HG03571 (cell line): ENCODE data around the gene DUSP9.
"Not testable (repeated sequence)": the region's sequence is repeated elsewhere in the genome, so short reads cannot be mapped to it uniquely, and the experiment has no call there.

ENCODE experiments used
- ATAC-seq: cut with Tn5 transposase; IDR thresholded peaks from one replicate; pipeline ENCODE4 v1.9.1; 2021; ENCODE audit not compliant: unreplicated experiment

Gene DUSP9

DNA sequence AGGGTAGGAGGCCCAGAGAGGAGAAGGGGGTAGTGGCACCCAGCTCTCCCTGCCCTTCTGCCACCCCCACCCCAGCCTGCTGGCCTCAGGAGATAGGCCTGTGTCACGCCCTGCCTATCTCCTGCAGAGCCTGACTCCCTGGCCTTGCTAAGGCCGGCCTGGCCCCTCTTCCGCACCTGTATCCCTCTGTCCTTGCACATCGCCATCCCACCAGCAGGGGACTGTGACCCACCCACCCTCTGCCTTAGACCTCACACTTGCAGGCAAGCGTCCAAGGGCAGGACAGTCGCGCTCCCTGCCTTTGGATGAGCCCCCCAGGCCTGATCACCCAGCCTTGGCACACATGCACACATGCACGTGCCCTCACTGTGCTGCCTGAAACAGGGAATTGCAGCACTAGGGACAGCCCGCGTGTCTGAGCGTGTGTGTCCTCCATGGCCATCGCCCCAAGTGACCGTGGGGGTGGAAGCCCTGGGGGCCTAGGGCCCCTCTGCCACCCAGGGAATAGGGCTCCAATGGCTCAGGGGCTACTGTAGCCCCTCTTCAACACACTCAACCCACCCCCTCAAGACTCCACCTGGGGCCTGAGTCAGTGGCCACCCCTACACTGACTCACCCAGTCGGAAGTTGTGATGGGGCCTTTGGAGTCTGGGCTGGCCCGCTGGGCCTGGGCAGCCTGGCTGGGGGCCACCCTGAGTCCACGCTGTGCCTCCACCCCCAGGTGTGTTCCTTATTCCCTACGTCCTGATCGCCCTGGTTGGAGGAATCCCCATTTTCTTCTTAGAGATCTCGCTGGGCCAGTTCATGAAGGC lies 42.9 kb downstream of the DUSP9 start:
- ATAC-seq = no peak

DNA sequence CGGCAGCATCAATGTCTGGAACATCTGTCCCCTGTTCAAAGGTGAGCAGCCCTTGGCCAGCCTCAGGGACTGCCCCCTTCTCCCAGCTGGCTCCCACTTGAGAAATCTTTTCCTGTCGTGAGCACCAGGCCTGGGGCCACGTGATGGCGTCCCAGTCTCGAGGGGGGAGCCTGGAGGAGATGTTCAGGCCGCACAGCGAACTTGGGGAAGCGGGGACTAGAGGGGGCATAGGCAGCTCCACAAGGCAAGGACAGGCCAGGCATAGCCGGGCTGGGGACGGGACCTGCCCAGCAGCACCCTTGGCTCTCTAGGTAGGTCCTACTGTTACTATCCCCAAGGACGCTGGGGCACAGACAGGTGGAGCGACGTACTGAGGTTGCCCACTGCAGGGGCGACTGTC lies 43.5 kb downstream of the DUSP9 start:
- no peak for ATAC-seq

DNA sequence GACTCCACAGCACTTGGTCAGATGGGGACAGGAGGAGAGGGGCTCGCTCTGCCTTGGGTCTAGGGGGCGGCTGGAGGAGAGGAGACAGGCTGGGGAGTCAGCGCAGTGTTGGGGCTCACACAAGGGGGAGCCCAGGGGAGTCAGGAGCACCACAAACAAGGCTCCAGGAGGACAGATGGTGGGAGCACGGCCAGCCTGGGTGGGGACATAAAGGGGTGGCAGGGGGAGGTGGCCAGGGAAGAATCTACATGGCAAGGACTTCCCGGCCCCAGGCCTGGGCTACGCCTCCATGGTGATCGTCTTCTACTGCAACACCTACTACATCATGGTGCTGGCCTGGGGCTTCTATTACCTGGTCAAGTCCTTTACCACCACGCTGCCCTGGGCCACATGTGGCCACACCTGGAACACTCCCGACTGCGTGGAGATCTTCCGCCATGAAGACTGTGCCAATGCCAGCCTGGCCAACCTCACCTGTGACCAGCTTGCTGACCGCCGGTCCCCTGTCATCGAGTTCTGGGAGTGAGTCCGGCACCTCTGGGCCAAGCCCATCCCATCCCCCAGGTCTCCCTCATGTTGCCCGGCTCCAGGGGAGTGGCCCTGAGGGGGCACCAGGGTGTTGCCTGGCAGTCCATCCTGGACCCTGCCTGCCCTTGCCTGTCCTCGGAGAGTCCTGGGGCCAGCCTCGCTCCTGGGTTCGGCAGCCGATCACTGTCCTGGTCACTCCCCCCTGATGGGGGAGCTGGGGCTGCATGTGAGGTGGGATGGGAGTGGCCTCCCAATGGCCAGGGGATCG lies 44.2 kb downstream of the DUSP9 start:
- ATAC-seq = not testable (repeated sequence)

DNA sequence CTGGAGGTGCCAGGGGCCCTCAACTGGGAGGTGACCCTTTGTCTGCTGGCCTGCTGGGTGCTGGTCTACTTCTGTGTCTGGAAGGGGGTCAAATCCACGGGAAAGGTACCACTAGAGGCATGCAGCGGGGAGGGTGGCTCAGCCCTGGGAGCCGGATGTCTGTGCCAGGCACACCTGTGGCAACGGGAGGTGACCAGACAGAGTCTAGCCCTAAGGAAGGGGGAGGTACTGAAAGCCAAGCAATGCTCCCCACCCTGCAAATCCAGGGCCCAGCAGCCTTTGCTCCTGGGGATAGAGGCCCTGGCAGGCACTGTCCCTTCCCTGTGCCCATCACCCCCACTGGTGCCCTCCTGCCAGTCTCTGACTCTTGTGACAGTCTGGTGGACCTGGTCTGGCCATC lies 45.0 kb downstream of the DUSP9 start:
- no peak for ATAC-seq

DNA sequence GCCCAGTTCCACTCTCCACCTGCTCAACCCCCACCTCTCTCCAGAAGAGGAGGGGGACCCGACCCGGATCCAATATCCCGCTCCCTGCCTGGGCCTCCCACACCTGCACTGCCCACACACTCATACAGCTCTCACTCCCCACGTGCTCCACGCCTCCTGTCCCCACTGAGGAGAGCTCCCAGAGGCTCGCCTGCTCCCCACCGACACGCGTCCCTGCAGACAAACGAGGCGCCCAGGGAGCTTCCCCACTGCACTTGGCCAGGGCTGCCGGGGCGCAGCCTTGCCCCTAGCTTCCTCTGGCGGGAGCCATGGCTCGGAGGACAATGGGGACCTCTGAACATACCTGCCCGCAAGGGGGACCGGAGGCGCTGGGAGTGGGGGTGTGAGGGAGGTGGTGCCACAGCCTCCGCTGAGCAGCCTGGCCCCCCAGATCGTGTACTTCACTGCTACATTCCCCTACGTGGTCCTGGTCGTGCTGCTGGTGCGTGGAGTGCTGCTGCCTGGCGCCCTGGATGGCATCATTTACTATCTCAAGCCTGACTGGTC lies 45.7 kb downstream of the DUSP9 start:
- no peak for ATAC-seq

DNA sequence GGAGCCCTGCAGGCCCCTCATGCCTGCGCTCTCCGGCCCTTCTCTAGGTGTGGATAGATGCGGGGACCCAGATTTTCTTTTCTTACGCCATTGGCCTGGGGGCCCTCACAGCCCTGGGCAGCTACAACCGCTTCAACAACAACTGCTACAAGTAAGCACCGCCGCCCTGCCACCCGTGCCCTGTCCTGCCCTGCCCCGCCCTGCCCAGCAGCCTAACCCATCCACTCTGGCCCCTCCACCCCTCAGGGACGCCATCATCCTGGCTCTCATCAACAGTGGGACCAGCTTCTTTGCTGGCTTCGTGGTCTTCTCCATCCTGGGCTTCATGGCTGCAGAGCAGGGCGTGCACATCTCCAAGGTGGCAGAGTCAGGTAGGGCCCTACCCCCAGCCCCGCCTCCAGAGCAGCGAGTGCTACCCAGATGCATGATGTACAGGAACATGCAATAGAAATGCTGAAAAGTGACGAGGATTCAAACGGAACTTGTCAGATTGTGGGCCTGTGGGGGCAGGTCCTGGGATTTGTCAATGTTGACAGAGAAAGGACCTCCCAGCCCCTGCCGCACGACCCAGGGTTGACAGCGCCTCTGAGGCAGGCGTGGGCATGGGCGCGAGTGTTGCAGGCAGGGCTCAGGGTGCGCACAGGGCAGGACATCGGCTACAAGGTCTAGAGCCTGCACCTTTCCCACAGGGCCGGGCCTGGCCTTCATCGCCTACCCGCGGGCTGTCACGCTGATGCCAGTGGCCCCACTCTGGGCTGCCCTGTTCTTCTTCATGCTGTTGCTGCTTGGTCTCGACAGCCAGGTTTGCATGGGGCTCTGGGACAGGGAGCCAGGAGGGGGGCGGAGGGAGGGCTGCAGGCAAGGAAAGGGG lies 46.4 kb downstream of the DUSP9 start:
- no peak for ATAC-seq

DNA sequence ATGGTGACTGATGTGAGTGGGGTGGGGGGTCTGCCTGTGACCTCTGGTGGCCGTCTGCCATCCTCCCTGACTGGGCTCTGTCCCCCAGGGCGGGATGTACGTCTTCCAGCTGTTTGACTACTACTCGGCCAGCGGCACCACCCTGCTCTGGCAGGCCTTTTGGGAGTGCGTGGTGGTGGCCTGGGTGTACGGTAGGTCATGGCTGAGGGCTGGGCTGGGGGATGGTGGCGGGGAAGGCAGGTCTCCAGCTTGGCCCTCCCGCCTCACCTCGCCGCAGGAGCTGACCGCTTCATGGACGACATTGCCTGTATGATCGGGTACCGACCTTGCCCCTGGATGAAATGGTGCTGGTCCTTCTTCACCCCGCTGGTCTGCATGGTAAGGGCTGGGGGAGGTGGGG lies 47.3 kb downstream of the DUSP9 start:
- ATAC-seq = not testable (repeated sequence)

DNA sequence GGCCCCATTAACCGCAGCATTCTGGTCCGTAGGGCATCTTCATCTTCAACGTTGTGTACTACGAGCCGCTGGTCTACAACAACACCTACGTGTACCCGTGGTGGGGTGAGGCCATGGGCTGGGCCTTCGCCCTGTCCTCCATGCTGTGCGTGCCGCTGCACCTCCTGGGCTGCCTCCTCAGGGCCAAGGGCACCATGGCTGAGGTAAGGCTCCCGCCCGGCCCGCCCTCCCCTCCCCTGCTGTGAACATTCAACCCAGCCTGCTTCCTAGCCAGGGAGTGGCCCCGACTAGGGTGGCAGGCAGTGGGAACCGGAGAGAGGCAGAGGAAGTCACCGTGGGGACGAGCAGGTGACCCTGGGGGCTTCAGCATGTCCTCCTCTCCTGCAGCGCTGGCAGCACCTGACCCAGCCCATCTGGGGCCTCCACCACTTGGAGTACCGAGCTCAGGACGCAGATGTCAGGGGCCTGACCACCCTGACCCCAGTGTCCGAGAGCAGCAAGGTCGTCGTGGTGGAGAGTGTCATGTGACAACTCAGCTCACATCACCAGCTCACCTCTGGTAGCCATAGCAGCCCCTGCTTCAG lies 47.8 kb downstream of the DUSP9 start:
- ATAC-seq = no peak

DNA sequence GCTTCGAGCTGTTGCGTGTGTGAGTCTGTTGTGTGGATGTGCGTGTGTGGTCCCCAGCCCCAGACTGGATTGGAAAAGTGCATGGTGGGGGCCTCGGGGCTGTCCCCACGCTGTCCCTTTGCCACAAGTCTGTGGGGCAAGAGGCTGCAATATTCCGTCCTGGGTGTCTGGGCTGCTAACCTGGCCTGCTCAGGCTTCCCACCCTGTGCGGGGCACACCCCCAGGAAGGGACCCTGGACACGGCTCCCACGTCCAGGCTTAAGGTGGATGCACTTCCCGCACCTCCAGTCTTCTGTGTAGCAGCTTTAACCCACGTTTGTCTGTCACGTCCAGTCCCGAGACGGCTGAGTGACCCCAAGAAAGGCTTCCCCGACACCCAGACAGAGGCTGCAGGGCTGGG lies 49.1 kb downstream of the DUSP9 start:
- no peak for ATAC-seq

DNA sequence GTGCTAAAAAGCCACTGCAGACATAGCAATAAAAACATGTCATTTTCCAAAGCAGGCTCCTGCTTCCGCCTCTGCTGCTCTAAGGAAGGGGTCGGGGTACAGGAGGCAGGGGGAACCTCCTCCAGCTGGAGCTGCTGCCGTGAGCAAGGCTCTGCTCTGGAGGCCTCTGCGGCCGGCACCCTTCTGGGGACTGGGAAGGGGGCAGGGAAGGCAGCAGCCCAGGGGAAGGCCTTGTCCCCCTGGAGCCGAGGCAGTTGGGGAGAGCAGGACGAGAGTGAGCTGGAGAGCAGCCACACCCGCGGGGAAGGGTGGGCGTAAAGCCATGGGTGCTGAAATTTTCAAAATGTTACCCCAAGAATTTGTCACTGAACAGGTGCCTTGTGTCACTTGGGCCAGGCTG lies 49.5 kb downstream of the DUSP9 start:
- ATAC-seq = not testable (repeated sequence)

DNA sequence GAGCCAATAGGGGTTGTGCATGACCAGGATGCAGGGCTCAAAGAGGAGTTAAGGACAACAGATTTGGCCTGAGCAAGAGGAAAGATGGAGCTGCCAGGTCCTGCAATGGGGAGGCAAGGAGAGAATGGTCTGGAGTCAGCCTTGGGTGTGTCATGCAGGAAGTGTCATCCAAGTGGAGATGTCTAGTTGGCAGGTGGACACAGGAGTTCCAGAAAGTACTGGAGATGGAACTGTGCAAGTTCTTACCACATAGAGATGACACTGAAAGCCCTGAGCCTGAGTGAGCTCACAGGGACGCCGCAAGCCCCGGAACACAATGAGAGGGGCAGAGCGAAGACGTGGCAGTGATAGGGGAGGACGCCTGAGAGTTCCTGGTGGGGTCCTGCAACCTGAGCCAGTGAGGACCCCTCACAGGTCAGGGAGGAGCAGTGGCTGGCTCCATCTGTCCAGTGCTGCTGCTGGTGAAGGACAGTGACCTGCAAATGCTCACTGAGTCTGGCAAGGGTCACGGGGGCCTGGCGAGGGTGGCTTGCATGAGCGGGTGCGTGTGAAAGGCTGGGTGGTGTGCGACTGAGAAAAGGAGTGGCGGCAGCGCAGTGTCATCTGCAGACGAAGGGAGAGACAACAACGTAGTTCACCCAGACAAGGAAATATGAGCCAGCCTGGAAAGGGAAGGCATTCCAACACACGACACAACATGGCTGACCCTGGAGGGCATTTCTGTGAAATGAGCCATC lies 50.2 kb downstream of the DUSP9 start:
- not testable (repeated sequence) for ATAC-seq

DNA sequence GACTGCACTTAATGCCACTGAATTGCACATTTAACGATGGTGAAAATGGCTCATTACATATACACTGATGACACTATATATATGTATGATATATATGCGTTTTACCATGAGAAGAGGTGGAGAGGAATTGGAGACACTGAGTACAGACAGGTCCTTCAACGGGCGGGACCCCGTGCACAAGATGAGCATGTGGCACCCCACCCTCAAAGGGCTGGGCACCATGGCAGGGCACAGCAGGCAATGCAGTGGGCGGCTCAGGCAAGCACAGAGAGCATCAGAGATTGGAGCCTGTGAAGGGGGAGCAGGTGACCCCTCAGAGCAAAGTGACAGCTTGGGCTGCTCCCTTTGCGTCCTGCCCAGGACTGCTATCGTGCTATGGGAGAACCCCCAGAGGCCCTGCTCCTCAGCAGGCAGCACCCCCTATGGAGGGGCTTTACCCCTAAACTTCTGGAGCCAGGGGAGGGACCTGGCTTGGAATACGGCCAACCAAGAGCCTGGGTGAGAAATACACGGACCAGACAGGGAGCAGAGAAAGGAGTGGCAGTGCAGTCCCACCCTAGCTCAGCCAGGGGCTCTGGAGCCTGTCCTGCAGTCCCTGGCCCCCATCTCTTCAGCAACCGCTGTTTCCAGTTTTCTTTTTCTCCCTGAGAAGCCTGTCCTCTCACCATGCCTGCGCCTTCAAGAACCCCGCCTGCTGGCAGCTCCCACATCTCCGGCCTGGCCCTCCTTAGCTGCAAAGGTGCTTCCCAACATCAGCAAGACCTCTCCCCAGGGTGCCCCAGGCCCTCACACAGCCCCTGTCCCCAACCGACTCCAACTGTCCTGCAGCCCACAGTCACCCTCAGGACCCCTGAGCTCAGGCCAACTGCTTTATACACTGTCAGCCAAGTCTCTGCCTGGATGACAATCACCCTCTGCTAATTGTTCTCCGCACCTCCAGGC lies 51.2 kb downstream of the DUSP9 start:
- ATAC-seq = no peak

DNA sequence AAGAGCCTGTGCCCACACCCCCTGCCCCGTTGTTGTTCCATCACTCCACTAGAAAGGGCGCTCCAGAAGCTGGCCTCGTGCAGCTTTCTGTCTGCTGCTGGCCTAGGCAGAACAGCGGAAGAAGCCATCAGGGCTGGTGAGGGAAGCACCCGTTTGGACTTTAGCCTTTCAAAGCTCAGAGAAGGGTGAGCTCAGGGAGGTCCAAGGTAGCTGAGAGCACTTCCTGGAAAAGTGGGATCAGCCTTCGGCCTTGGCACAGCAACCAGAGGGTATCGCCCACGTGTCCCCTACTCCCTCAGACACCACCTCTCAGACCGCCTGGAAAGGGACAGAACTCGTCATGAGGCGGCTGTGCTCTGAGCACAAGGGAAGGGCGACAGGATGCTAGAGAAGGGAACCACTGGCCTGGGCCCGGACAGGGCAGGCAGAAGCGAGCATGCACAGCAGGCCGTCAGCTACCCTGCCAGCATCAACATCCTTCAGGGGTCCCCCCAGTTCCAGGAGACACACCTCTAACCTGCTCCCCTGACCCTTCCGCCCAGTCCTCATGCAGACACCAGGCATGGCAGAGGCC lies 52.3 kb downstream of the DUSP9 start:
- not testable (repeated sequence) for ATAC-seq

DNA sequence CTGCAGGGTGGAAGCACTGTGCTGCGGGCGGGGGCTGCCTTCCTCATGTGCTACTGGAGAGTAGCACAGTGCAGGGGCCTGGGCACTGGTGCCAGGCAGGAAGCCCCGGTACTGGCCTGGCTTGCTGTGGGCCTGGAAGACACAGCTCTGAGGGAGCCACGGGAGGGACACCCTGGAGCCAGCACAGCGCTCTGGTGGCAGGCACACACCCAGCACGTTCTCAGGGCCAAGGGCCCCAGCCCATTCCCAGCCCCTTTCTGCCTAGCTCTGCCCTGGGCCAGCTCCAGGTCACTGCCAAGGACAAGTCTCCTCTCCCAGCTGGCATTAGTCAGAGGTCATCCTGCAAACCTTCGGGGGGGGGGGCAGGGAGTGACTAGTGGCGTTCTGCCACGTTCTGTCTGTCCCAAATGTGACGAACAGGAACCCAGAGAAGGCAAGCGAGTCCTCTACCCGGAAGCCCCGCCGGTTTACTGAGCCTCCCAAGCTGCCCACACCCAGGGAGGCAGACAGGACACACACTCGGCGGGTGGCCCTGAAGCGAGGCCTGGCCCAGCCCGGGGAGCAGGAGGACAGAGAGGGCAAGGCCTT lies 52.9 kb downstream of the DUSP9 start:
- ATAC-seq = not testable (repeated sequence)

DNA sequence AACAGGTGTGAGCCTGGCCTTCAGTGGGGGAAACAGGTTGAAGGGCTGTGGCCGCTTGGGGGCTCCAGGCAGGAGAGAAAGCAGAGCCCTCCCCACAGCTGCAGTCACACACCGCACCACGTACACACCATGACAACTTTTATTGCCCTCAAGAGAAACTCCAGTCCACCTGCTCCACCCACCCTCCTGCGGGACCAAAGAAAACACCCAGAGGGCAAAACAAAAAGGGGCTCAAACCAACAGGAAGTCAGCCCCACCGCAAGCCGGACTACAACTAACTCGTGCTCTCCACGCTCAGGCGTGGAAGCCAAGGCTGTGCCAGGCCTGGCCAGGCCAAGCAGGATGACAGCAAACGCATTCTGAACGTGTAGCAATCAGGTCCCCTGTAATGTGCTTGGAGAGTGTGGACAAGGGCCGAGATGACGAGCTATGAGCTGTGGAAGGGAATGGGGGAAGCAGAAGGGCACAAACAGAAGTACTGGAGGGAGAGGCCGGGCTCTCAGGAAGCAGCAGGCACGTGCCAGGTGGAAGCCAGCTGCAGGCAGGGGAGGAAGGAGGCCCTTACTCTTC lies 53.5 kb downstream of the DUSP9 start:
- ATAC-seq = no peak
